Activated T-cell treated with anti-CD3 and anti-CD28 coated beads for 48 hours (primary cell): Measurements from ENCODE around the gene ZNF543.
"Not testable (repeated sequence)": the region's sequence is repeated elsewhere in the genome, so short reads cannot be mapped to it uniquely, and the experiment has no call there.

Experiments used
- DNase-seq: peaks from one replicate; pipeline ENCODE4 v3.0.0-alpha.2; 2020; ENCODE audit warnings: low read depth

The ZNF543 gene

DNA sequence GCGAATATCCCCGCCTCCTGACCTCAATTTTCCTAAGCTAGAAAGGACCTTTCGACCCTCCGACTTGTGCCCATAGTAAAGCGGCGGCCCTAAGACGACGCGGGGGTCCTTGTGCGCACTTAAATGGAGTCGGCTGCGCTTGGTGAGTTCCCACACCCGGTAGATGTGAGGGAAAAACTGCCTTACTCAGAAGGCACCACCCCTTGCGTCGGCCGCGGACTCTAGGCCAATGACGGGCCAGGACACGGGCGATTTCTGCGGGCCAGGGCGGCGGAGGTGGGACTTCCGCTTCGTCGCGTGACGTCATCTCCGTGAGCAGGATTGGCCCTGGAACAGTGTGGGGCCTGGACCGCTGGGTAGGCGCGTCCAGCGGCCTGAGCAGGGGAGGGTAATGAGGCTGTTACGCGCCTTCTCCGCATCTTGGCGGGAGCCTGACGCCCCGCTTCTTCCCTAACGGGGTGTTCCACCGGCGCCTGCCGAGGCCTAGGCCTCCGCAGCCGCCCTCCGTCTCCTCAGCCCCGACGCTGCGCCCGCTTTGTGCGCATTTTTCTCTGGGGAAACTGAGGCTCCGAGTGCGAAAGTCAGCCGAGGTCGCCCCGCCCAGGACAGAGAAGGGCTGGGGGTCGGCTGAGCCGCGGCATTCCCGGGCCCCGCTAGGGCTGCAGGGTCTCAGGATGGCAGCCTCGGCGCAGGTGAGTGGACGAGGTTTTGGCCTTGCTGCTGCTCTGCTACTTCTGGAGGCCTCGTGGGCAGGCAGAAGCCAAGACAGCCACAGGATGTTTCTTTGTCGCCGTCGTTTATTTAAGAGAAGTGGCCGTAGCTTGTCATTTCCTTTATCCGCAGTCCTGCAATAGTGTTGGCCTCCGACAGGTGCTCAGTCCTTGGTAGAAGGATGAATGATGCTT lies at the start of gene ZNF543:
TSS of gene ZNF543 (plus strand) at position 293 of the 905 bp plus-strand sequence. CDS start at position 675, 382 bp downstream.
- DNase-seq: peak; percentile 89

- DNase-seq: no peak
Observed at GRCh38 chr19:57271280-57271679, 49.0 kb upstream of the ZNF543 start.

GRCh38 chr19:57273014-57273413 lies 47.3 kb upstream of the ZNF543 start:
- no peak for DNase-seq

DNA sequence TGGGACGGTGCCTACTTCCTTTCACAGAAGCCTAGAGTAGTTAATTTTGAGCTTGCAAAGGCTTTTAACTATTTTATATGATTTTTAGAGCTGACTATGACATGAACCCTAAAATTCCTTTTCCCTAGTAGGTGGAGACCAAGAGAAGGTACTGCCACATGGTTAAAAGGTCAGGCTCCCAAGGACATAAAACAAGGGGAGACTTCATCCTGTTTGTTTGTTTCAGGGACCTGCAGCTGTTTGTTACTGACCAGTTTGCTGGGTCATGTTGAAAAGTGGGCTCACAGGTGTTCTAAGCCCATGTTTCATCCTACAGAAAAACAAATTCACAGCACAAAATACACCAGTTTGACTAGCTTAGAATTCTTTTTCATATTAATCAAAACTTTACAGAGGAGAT lies 43.8 kb upstream of the ZNF543 start:
- no peak for DNase-seq

DNA sequence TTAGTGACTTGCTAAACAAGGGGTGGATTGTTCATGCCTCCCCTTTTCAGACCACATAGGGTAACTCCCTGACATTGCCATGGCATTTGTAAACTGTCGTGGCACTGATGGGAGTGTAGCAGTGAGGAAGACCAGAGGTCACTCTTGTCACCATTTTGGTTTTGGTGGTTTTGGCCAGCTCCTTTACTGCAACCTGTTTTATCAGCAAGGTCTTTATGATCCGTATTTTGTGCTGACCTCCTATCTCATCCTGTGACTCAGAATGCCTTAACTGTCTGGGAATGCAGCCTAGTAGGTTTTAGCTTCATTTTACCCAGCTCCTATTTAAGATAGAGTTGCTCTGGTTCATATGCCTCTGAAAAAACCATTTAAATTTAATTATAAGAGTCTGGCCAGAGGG lies 41.8 kb upstream of the ZNF543 start:
- DNase-seq: not testable (repeated sequence)

- DNase-seq: peak; percentile 72
Observed at GRCh38 chr19:57279418-57280164, 40.7 kb upstream of the ZNF543 start.

- DNase-seq: peak; percentile 94
Observed at GRCh38 chr19:57280165-57280961, 39.9 kb upstream of the ZNF543 start, which contains the start of gene ZNF460. TSS of gene ZNF460 (plus strand) at chr19:57280485. CDS start at chr19:57280807, 322 bp downstream.

- DNase-seq: no peak
Observed at GRCh38 chr19:57280962-57281400, 39.3 kb upstream of the ZNF543 start.

GRCh38 chr19:57282011-57282643 lies 38.1 kb upstream of the ZNF543 start:
- no peak for DNase-seq

DNA sequence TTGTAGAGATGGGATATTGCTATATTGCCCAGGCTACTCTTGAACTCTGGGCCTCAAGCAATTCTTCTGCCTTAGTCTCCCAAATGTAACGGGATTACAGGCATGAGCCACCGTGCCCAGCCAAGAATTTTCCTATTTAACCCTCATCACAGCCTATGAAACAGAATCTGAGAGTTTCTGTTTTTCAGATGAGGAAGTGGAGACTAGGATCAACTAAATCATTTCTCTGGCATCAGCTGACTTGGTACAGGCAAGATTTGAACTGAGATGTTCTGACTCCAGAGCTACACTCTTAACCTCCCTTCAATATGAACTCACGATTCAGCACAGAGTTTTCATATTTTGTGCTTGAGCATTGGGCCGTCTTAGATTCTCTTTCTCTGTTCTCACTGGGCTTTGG lies 31.9 kb upstream of the ZNF543 start:
- DNase-seq: no peak

DNA sequence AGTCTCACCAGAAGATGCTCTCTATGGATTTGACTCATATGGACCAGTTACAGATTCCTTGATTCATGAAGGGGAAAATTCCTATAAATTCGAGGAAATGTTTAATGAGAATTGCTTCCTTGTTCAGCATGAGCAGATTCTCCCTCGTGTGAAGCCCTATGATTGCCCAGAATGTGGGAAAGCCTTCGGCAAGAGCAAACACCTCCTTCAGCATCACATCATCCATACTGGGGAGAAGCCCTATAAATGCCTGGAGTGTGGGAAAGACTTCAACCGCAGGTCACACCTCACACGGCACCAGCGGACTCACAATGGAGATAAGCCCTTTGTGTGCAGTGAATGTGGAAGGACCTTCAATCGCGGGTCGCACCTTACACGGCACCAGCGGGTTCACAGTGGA lies 29.3 kb upstream of the ZNF543 start:
- DNase-seq: no peak

DNA sequence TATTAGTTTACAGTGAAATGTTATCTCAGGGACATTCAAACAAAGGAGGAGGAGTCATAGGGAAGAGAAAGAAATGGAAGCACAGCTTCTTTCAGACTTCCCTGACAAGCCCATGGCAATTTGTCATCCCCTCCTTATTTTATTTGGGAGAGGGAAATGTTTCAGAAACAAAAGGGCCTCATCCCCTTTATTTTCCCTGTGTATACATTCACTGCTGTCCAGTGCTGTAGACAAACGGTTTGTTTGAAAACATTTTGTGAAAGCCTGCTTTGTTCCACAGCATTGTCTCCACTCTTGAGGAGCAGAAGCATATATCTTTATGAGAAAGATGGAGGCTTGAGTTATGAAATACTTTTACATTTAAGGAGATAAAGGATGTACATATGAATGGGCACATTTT lies 27.7 kb upstream of the ZNF543 start:
- DNase-seq: no peak

DNA sequence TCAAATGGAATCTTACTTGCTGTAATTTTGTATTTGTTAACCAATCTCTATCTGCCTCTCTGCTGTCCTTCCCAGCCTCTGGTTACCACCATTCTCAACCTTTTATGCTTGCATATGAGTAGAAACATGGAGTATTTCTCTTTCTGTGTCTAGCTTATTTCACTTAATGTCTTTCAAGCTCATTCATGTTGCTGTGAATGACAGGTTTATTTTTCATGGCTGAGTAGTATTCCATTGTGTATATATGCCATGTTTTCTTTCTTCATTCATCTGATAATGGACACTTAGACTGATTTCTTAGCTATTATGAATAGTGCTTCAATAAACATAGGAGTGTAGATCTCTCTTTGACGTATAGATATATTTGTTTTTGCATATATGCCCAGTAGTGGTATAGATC lies 26.6 kb upstream of the ZNF543 start:
- no peak for DNase-seq

GRCh38 chr19:57302020-57302465 lies 18.2 kb upstream of the ZNF543 start:
- no peak for DNase-seq

DNA sequence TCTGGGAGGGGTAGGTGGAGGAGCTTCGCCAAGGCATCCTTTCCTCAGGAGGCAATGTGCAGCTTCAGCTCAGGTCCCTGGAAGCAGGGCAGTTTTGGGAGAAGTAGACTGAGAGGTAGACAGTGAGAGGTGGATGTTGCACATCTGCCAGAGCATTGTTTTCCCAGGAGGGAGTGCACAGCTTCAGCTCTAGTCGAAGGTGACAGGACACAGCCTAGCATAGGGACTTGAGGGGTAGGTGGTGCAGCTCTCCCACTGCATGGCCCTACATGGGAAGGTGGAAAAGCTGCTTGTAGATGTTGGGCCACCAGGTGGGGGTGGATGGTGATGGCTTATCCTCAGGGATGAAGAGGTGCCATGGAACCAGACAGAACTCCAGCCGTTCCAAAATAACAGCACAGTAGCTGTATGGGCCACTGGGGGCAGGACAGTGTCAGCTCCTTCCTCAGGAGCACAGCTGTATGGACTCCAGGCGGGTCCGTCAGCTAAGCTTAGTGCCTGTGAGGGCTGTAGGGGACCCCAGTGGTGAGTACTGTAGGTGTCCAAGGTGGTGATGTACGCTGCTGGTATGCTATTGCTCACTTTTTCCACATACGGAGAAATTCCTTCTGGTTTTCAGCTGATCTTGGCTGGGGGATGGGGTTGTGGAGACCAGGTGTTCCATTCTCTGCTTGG lies 17.4 kb upstream of the ZNF543 start:
- no peak for DNase-seq

- DNase-seq: no peak
Observed at GRCh38 chr19:57305056-57305455, 15.2 kb upstream of the ZNF543 start.

GRCh38 chr19:57308514-57308913 lies 11.8 kb upstream of the ZNF543 start:
- DNase-seq: no peak

- no peak for DNase-seq
Observed at GRCh38 chr19:57310792-57311191, 9.5 kb upstream of the ZNF543 start.

DNA sequence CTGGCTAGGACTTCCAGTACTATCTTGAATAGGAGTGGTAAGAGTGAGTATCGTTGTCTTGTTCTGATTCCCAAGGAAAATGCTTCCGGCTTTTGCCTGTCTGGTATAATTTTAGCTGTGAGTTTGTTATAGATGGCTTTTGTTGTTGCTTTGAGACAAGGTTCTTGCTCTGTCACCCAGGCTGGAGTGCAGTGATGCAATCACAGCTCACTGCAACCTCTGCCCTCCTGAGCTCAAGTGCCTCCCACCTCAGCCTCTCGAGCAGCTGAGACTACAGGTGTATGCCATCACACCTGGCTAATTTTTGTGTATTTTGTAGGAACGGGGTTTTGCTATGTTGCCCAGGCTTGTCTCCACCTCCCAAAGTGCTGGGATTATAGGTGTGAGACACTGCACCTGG lies 6.1 kb upstream of the ZNF543 start:
- DNase-seq: no peak

DNA sequence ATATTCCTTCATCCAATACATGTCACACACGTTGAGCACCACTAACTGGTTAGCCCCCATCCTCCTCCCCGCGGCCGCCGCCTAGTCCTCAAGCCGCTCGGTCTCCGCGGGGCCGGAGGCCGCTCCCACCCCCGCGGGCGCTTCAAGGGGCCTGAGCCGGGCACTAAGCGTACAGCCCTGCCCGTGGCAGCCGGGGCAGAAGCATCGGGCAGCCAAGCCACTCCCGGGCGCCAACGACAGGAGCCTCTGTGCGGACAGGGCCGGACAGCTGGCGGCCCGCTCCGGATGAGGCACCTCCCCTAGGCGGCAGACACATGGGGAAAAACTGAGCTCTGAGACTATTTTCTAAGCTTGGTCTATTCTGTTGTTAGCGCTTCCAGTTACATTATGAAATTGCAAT lies 2.8 kb upstream of the ZNF543 start:
- no peak for DNase-seq

DNA sequence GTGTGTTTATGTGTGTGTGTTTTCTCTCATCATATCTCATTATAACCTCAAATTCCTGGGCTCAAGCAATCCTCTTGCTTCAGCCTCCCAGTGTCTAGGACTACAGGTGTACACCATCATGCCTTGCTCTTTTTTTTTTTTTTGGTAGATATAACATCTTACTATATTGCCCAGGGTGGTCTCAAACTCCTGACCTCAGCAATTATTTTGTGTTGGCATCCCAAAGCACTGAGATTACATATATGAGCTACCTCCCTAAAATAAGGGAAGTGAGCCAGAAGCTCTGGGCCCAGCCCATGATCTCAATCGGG lies 448 bp upstream of the ZNF543 start:
- no peak for DNase-seq
